Skeletal muscle satellite cell (primary cell): ENCODE results near the gene LSM3.

Experiments
- H3K27me3 ChIP-seq: 2 replicates; pipeline ENCODE4 v1.7.0; 2013; ENCODE audit warnings: low read length; ENCODE audit not compliant: control insufficient read depth, insufficient read depth
- H3K36me3 ChIP-seq: 2 replicates; pipeline ENCODE4 v1.7.0; 2013; ENCODE audit warnings: mild to moderate bottlenecking, control low read depth, low read length; ENCODE audit not compliant: insufficient read depth
- H3K4me1 ChIP-seq: 2 replicates; pipeline ENCODE4 v1.7.0; 2013; ENCODE audit warnings: low read length; ENCODE audit not compliant: control insufficient read depth, insufficient read depth
- H3K4me2 ChIP-seq: 2 replicates; pipeline ENCODE4 v1.7.0; 2013; ENCODE audit warnings: mild to moderate bottlenecking, low read length
- H3K4me3 ChIP-seq: 2 replicates; pipeline ENCODE4 v1.7.0; 2013; ENCODE audit warnings: low read length
- H3K9ac ChIP-seq: 2 replicates; pipeline ENCODE4 v1.7.0; 2013; ENCODE audit warnings: mild to moderate bottlenecking, low read depth, low read length, moderate library complexity
- H3K9me3 ChIP-seq: replicated peaks from 2 replicates; pipeline ENCODE4 v1.7.0; 2013; ENCODE audit warnings: mild to moderate bottlenecking, control low read depth, low read length

The LSM3 gene

GRCh38 chr3:14248849-14249523, 70.4 kb downstream of the LSM3 start:
- H3K4me1 ChIP-seq, result no peaks in the 10 kb centered on the region
- no peak overlapping the region for H3K4me3 ChIP-seq
- no peak overlapping the region for H3K9ac ChIP-seq
- no peaks in the 10 kb centered on the region for H3K9me3 ChIP-seq
- peaks cover 16% of the 10 kb centered on the region for H3K27me3 ChIP-seq
- H3K36me3 ChIP-seq, result no peaks in the 10 kb centered on the region
- H3K4me2 ChIP-seq, result no peak overlapping the region
